HG03097 (cell line): ENCODE results near the gene SGIP1.
"Not testable (repeated sequence)": the region's sequence is repeated elsewhere in the genome, so short reads cannot be mapped to it uniquely, and the experiment has no call there.

Experiments
- ATAC-seq: cut with Tn5 transposase; IDR thresholded peaks from one replicate; pipeline ENCODE4 v1.9.1; 2021; ENCODE audit not compliant: unreplicated experiment, low FRiP score

The SGIP1 gene

GRCh38 chr1:66795839-66796238, 261.9 kb downstream of the SGIP1 start:
- not testable (repeated sequence) for ATAC-seq
